Left renal cortex interstitium (tissue), 4 donors: ENCODE results near the gene ACTL10. TPM values are rescaled to one million over a fixed set of nuclear protein-coding genes. Genes with fewer than 3 reads are reported as not detected.
"Not testable (repeated sequence)": the region's sequence is repeated elsewhere in the genome, so short reads cannot be mapped to it uniquely, and the experiment has no call there.

ENCODE experiments used
- DNase-seq, 4 donors: peaks; one replicate each; pipeline ENCODE4 v3.0.0-alpha.2; 2013; ENCODE audit warnings: low read depth in 4 of 4, low spot score in 2 of 4, missing footprints in 1 of 4
- polyA plus RNA-seq, 4 donors: library from polyadenylated mRNA; unstranded; fragments of 120-200 nt; gene quantifications; one replicate each; pipeline ENCODE4 v1.2.1, GENCODE V29; 2013; ENCODE audit not compliant: insufficient read length in 4 of 4

ACTL10 gene
- polyA plus RNA-seq, 4 donors = 0.35 to 0.75 (median 0.55) TPM

DNA sequence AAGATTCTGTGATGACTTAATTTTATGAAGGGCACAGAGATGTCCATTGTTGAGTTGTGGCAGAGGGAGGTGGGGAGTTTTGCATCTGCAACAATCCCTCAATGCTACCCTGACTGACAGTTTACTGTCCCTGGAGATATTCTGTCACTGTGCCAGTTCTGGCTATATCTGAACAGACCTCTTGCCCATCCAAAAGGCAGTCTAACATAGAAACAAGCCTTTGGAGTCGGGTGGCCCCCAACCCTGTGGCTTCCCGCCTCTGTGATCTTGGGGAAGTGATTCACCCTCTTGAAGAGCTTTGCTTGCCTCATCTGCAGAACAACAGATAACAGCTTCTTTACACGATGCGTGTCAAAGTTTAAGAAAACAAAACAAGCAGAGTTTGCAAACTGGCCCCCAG, 23.2 kb downstream of the ACTL10 start:
- no peak for DNase-seq

DNA sequence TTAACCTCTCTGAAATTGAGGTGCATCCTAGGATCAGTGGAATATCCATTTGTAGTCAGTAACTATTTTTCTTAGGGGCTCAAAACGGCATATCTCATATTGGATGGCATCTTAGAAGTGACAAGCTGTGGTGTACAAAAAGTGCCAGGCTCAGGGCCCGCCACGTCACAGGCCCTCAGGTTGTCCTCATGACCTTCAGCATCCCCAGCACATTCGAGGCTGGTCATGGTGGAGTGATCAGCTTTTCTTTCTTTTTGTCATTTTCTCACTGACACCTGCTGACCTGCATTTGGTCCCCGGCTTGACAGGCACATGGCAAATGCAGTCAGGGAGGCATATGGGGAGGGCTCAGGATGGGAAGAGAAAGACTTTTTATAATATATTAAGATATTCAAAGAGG, 26.5 kb downstream of the ACTL10 start:
- DNase-seq = no peak

DNA sequence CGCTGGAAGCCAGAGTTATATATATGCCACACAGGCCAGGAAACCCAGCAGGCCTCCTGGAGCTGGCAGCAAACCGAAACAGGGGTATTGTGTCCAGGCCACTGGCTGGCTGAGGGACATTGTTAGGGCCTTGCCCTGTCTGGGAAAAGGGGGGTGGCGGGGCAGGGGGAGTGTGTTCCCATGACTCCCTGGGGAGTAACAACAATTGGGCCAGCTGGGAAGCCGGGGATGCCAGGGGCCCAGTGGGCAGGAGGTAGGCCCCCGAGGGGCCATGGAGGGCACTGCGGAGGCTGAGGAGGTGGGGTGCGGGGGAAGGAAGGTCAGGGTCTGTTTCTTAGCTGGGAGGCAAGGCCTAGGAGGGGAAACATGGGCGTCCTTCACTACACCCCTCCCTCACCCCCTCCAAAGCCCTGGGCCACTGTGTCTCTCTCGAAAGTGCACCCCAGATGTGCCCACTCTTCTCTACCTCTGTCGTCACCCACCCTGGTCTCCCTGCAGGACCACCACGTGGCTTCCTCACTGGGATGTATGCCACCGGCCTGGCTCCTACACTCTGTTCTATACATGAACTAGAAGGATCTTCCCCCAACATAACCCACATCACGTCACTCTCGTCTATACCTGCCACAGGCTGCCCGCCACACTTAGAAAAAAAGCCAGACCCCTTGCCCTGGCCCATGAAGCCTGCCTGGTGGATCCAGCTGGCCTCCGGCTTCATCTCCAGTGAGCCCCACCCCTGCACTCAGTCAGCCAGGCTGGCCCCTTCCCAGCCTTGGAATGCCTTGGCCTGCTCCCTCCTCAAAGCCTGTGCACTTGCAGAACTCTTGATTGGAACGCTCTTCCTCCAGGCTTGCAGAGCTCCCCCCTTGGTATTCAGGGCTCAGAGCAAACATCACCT, 27.2 kb downstream of the ACTL10 start:
- no peak for DNase-seq

DNA sequence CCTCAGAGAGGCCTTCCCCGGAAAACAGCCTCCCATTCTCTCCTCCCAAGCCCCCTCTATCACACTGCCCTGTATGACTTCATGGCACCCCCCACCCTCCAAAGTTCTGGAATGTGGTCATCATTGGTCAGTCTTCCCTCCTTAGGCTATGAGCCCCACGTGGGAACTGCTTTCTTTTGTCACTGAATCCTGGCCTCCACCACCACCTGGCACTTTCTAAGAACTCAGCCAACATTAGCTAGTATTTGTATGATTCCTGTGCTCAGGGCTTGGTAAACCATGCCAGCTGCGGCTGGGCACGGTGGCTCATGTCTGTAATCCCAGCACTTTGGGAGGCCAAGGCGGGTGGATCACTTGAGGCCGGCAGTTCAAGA, 27.9 kb downstream of the ACTL10 start:
- DNase-seq = no peak

DNA sequence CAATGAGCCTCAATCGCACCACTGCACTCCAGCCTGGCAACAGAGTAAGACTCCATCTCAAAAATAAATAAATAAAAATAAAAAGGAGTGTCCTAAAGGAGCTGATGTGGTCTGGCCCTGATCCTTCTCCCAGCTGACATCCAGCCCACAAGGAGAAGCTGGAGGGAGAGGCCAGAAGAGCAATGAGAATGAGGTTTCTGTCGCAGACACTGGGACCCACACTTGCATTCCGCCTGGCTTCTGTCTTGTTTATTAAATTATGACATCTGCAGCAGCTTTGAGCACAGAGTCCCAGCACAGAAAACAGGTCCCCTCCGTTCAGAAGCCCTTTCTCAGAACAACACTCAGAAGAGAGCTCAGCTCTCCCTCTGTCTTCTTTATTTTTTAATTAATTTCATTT, 29.7 kb downstream of the ACTL10 start:
- no peak for DNase-seq

DNA sequence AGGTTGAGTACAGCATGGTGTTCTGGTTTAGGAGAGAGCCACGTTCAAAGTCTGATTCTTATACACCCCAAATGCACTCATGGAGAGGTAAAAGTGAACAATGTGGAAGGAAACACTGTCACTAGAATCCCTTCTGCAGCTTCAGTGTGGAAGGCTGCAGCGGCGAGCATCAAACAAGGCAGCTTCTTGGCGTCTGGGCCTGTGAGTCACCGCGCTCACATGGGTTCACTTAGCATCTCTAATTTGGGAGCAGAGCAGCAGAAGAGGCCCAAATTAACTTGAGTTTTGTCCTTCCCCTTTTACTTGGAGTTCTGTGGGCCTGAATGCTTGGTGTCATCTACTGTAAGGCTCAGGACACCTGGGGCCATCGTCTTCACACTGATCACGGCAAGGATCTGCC, 30.4 kb downstream of the ACTL10 start:
- no peak for DNase-seq

DNA sequence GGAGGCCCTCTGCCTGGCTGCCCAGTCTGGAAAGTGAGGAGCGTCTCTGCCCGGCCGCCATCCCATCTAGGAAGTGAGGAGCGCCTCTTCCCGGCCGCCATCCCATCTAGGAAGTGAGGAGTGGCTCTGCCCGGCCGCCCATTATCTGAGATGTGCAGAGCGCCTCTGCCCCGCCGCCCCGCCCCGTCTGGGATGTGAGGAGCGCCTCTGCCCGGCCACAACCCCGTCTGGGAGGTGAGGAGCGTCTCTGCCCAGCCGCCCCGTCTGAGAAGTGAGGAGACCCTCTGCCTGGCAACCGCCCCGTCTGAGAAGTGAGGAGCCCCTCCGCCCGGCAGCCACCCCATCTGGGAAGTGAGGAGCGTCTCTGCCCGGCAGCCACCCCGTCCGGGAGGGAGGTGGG, 32.2 kb downstream of the ACTL10 start:
- not testable (repeated sequence) for DNase-seq

DNA sequence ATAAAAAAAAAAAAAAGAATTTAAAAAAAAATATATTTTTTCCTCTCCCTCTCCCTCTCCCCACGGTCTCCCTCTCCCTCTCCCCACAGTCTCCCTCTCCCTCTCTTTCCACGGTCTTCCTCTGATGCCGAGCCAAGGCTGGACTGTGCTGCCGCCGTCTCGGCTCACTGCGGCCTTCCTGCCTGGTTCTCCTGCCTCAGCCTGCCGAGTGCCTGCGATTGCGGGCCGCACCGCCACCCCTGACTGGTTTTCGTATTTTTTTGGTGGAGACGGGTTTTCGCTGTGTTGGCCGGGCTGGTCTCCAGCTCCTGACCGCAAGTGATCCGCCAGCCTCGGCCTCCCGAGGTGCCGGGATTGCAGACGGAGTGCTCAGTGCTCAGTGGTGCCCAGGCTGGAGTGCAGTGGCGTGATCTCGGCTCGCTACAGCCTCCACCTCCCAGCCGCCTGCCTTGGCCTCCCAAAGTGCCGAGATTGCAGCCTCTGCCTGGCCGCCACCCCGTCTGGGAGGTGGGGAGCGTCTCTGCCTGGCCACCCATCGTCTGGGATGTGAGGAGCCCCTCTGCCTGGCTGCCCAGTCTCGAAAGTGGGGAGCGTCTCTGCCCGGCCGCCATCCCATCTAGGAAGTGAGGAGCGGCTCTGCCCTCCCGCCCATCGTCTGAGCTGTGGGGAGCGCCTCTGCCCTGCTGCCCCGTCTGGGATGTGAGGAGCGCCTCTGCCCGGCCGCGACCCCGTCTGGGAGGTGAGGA, 34.1 kb downstream of the ACTL10 start:
- DNase-seq = not testable (repeated sequence)

DNA sequence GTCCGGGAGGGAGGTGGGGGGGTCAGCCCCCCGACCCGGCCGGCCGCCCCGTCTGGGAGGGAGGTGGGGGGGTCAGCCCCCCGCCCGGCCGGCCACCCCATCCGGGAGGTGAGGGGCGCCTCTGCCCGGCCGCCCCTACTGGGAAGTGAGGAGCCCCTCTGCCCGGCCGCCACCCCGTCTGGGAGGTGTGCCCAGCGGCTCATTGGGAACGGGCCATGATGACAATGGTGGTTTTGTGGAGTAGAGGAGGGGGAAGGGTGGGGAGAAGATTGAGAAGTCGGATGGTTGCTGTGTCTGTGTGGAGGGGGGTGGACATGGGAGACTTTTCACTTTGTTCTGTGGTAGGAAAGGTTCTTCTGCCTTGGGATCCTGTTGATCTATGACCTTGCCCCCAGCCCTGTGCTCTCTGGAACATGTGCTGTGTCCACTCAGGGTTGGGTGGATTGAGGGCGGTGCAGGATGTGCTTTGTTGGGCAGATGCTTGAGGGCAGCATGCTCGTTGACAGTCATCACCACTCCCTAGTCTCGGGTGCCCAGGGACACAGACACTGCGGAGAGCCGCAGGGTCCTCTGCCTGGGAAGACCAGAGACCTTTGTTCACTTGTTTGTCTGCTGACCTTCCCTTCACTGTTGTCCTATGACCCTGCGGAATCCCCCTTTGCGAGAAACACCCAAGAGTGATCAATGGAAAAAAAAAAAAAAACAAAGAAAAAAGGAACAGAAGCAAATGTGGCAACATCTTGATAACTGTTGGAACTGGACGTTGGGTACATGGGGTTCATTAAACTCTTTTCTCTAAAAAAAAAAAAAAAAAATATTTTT, 35.1 kb downstream of the ACTL10 start:
- no peak for DNase-seq

DNA sequence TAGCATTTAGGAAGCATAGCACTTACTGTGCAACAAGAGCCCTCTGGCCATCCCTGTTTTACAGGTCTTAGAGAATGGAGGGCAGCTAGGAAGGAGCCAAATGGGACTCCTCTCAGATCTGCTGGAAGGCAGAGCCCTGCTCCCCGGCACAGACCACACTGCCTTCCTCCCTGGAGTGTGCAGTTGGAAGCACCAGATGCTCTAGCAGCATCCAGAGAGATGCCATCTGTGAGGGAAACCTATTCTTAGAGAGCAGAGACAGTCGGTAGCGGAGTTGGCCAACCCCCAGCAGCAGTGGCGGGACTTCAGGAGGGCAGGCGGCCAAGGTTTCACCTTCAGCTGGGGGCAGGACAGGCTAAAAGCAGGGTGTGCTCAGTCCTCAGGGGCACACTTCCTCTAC, 36.1 kb downstream of the ACTL10 start:
- no peak for DNase-seq

DNA sequence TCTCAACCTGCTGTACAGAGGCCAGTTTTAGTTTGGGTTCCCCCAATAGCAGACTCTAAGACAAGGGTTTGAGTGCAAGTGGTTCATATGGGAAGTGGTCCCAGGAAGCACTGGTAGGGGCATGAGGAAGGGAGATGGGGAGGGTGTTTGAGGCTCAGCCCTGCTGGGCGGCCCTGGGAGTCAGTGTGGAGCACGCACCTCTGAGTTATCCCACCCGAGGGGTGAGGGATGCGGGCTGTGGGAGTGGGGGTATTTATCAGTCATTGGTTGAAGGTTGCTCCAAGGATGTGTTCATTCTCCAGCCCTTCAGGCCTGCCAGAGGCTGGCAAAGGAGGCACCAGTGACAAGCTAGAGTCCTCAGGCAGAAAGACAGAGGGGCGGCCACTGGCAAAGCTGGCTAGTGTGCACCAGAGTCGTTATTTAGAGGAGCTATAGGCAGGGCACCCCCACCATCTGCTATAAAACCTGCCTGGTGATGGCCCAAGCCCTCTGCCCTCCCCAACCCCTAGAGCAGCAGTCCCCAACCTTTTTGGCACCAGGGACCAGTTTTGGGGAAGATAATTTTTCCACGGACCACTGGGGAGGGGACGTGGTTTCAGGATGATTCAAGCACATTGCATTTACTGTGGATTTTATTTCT, 36.9 kb downstream of the ACTL10 start:
- DNase-seq = no peak

DNA sequence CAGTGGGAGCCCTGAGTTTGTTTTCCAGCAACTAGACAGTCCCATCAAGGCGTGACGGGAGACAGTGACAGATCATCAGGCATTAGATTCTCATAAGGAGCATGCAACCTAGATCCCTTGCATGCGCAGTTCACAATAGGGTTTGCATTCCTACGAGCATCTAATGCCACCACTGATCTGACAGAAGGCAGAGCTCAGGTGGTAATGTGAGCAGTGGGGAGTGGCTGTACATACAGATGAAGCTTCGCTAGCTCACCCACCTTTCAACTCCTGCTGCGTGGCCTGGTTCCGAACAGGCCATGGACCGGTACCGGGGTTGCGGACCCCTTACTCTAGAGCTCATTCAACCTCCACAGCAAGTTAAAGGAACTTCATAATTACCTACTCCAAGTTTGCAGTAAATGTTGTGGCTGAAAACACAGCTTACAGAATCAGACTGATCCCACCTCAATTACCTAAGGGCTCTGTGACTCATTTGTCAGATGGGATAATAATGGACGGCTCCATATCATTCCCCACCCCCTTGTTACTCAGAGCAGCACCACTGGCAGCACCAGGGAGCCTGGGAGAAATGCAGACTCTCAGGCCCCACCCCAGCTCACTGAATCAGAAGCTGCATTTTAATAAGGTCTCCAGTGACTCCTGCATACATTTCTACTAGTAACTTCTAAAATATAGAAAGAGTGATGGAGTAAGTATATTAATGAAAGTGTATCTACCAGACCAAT, 37.6 kb downstream of the ACTL10 start:
- no peak for DNase-seq

DNA sequence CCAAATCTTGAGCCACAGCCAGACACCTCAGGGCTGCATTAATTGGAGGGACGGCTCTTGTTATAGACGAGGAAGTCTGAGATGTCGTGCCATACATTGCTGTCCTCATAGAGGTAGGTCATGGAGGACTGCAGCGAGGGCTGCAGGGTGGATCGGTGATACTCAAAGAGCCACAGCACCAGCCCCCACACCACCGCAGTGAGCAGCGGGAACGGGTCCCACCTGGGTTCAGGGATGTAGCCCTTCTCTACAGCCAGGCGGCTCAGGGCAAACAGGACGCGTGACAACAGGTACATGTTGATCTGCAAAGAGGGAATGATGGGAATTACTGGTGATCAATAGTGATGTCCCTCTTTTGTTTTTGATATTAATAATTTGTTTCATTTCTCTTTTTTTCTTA, 40.9 kb downstream of the ACTL10 start:
- no peak for DNase-seq

DNA sequence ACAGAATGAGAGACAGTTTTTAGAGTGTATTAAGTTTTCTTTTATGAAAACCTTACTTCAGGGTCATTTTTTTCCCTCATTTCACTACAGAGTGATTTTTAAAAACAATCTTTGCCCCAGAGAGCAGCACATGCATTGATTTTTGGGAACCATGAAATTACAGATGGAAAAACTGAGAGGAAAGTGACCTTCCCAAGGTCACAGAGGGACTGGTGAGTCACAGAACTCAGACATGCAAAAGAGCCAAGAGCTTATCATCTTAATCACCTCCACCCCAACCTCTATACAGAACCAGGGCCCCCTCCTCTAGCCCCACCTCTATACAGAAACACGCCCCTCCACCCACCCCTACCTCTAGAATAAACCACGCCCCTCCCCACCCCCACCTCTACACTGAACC, 42.7 kb downstream of the ACTL10 start:
- DNase-seq = no peak

DNA sequence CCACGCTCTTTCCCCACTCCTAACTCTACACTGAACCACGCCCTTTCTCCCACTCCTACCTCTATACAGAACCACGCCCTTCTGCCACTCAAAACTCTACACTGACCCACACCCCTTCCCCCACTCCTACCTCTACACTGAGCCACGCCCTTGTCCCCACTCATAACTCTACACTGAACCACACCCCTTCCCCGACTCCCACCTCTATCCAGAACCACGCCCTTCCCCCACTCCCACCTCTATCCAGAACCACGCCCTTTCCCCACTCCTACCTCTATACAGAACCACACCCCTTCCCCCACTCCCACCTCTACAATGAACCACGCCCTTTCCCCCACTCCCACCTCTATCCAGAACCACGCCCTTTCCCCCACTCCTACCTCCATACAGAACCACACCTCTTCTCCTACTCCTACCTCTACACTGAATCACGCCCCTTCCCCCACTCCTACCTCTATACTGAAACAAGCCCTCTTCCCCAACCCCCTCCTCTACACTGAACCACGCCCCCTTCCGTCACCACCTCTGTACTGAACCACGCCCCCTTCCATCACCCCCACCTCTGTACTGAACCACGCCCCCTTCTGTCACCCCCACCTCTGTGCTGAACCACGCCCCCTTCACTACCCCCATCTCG, 43.3 kb downstream of the ACTL10 start:
- no peak for DNase-seq

DNA sequence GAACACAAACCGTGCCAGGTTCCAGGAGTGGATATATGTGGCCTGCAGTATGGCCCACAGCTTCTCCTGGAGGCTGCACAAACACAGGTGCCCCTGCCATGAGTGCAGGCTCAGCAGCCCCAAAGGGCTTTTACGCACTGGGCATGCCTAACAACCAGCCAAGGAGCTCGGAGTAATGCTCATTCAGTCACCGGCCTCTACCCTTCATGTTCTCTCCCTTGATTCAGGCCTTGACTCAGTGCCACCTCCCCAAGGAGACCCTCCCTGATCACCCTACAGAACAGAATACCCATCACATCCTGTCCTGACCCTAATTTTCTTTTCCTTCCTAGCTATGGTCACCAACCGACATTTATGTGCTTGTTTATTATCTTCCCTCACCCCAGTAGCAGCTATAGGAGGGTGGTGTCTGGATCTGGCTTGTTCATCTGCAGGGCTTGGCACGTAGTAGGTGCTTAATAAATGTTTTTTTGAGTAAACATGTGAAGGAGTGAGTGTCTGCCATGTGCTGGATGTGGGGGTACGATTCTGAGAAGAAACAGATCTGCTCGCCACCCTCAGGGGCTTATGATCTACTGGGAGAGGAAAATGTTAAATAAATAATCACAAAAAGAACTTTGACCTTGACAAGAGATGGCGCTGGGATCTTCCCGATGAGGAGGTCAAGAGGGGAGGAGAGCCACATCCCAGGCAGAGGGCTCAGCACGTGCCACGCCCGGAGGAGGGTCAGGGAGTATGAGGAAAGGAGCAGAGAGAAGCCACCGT, 44.1 kb downstream of the ACTL10 start:
- no peak for DNase-seq

DNA sequence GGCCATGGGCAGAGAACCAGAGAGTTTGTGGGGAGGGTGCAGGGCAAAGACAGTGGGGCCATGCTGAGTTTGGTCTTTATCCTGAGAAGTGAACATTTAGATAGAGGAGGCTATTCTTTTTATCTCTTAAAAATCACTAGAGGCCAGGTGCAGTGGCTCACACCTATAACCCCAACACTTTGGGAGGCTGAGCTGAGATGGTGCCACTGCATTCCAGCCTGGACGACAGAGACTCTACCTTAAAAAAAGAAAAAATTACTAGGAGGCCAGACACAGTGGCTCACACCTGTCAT, 44.6 kb downstream of the ACTL10 start:
- DNase-seq = no peak

DNA sequence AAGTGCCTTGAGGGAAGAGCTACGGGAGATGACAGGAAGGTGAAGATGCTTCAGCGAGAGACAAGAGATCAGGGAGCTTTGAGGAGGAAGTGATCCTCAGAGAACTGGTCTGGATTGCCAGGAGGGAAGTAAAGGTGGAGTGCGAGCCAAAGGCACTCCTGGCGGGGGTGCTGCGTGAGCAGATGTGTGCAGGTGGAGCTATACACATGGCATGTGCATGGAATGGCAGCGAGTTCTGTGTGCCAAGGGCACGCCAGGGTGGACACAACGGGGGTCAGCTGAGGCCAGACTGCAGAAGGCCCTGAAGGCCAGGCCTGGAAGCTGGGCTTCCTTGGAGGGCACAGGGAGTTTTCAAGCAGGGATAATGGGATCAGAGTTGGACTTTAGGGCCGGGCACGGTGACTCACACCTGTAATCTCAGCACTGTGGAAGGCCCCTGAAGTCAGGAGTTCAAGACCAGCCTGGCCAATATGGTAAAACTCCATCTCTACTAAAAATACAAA, 47.2 kb downstream of the ACTL10 start:
- no peak for DNase-seq

DNA sequence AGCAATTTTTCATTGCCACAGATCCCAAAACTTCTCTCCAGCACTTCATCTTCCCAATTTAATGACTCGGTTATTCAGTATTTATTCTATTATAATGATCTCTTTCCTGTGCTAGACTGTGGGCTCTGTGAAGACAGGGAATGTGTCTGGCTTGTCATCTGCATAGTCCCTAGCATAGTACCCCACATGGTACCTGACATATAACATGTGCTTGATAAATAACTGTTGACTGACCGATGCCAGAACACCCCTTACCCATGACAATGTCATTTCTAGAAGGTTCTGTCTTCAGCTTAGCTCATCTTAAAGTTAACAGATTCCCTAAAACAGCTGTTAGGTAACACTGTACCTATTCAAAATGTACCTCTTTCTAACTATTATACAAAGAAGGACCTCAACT, 49.8 kb downstream of the ACTL10 start:
- DNase-seq = no peak
